GM10847 (cell line): ENCODE data around the gene ARMH3.

ENCODE experiments used
- POLR2A ChIP-seq: IDR thresholded peaks from 2 replicates; pipeline ENCODE4 v1.6.1; 2011; ENCODE audit not compliant: insufficient read length; ENCODE audit errors: extremely low read depth

ARMH3 gene

GRCh38 chr10:102065561-102066398 is 9.8 kb upstream of the ARMH3 start:
- TF ChIP-seq POLR2A = no peak

GRCh38 chr10:102064868-102065560 is 9.0 kb upstream of the ARMH3 start, which contains the start of gene HPS6:
Gene HPS6, plus strand, starts transcription at chr10:102065349. Its CDS starts 126 bp downstream, at chr10:102065475.
- TF ChIP-seq POLR2A = peak; percentile 74

DNA sequence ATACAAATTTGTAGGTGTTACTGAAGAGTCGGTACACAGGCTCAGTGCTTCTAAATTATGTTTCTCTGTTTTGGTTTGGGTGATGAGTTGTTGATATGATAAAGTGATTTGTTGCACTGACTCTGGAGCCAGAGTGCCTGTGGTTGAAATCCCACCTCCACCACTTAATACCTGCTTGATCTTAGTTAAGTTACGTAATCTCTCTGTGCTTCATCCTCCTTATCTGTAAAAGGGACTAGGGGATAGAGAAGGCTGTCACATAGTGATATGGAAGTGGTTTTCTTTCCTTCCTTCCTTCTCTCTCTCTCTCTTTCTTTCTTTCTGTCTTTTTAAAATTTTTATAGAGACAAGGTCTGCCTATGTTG is 8.5 kb upstream of the ARMH3 start:
- no peak for TF ChIP-seq POLR2A

- no peak for TF ChIP-seq POLR2A
Measured at GRCh38 chr10:102059987-102060386, 4.0 kb upstream of the ARMH3 start.

- no peak for TF ChIP-seq POLR2A
Measured at GRCh38 chr10:102046095-102046494, 9.9 kb downstream of the ARMH3 start.

DNA sequence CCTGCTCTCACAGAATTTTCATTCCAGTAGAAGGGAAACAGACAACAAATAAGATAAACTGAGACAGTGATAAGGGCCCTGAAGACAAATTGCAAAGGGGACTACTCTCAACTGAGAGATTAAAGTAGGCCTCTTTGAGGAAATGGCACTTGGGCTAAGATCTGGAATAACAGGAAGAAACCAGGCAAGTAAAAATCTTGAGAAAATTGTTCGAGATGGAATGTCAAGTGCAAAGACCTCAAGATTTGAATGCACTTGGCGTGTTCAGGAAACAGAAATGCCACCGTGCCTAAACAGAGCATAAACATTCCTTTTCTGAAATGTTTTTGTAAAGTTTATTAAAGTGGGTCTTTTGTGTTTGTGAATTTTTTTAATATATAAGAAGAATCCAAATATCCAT is 10.7 kb downstream of the ARMH3 start:
- no peak for TF ChIP-seq POLR2A

DNA sequence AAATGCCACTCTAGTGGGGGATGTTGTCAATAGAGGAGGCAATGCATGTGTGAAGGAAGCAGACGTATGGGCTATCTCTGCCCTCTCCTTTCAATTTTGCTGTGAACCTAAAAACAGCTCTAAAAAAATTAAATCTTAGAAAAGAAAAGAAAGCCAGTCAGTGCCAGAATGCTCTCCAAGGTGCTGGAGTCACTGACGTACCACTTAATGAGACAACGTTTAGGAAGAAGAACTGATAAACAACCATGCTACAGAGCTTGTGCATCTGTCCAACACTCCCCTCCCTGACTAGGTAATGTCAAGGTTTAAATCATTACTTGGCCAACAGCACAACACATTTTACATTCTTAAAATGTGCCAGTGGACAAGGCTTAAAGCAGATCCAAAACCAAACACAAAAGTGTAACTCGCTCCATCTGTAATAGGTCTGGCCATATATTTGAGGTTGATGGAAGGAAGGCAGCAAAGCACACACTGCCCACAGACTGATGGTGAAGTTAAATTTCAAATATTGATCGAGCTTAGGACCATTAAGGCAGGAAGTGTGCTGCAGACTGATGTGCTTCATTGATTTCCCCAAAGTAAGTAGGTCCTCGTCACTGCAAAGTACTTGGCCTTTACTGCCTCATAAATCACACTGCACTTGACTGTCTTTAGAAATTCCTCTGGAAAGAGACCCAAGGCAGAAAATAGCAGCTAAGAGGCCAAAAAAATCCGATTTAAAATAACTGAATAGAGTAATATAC is 15.5 kb downstream of the ARMH3 start:
- TF ChIP-seq POLR2A = no peak

DNA sequence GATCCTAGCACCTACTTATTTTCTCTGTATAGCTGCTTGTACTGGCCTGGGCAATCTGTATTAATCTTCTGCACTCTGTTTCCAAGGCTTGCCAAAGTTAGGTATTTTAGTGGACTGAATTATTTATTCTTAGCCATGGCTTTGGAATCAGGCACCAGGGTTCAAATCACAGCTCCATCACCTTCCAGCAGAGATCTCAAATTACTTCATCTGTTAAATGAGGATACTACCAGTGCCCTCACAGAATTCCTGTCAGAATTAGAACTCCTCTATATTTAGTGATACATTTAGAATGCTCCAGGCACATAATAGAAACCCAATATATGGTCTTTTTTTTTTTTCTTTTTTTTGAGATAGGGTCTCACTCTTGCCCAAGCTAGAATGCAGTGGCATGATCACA is 17.6 kb downstream of the ARMH3 start:
- TF ChIP-seq POLR2A = no peak

DNA sequence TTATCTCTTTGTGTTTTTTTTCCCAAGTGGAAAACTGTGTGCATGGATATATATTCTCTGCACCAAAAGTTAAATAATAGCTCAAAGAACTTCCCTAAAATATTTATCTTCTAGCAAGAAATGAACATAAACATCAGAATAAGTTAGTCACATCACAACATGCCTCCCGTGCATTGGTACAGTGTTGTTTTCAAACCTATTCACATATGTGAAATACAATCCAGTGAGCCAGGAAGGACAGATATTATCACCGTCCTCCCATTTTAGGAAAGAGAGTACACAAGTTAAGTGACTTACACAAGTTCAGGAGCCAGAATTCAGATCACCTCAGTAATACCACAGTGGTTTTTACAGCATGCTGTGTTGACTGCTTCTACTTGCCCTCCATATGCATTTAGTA is 22.2 kb downstream of the ARMH3 start:
- no peak for TF ChIP-seq POLR2A

DNA sequence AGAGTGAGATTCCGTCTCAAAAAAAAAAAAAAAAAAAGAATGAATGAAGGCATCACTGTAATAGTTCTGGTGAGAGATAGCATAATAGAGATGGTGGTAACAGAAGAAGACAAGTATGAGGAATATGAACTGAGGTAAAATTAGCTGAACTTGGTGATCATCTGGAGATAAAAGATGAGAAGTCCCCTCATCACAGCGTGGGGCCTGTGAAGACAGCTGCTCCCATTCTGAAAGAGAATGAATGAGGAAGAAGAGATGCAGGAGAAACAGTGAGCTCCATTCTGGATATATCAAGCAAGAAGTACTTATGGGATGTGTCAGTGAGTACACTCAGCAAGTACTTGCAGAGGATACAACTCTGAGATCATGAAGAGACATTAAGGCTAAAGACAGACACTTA is 28.7 kb downstream of the ARMH3 start:
- no peak for TF ChIP-seq POLR2A

GRCh38 chr10:102024799-102025198 is 31.2 kb downstream of the ARMH3 start:
- no peak for TF ChIP-seq POLR2A

DNA sequence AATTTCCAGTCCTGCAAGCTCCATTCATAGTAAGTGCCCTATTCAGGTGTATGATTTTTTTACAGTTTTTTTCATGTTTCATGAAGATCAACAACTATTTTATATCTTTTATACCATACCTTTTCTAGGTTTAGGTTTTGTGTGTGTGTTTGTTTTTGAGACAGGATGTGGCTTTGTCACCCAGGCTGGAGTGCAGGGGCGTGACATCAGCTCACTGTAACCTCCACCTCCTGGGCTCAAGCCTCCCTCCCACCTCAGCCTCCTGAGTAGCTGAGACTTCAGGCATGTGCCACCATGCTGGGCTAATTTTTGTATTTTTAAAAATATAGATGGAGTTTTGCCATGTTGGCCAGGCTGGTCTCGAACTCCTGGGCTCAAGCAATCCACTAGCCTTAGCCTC is 35.0 kb downstream of the ARMH3 start:
- TF ChIP-seq POLR2A = no peak

GRCh38 chr10:102017295-102017694 is 38.7 kb downstream of the ARMH3 start:
- no peak for TF ChIP-seq POLR2A

- no peak for TF ChIP-seq POLR2A
Measured at GRCh38 chr10:102016416-102016815, 39.6 kb downstream of the ARMH3 start.

GRCh38 chr10:102010961-102011360 is 45.0 kb downstream of the ARMH3 start:
- TF ChIP-seq POLR2A = no peak
